ENCODE data around the gene IQCH. TPM values are rescaled to one million over a fixed set of nuclear protein-coding genes. Genes with fewer than 3 reads are reported as not detected.

IQCH gene
- total RNA-seq, 1 experiment from 2014 or later = 1.1 TPM

DNA sequence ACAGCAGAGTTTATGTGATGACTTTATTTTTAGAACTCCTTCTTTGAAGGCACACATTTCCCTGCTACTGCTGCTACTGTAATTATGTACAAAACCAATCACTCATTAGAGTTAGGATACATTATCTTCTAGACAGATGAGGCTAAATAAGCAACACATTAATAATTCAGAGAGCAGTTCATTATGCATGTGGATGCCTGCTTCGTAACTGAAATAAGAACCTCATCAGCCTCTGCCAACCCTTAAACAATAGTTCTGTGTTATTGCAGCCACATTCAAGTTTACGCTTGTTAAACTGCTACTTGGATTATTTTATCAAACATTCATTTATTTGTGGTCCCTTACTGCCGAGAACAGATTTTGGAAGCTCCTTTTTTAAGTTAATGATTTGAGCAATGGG is 213.8 kb downstream of the IQCH start:
- no peak overlapping the region for H3K14ac ChIP-seq (ENCODE audit: insufficient read depth, low read length)
- H3K36me3 Mint-ChIP-seq (ENCODE audit: insufficient read depth in 1 of 3, low read depth in 3 of 3) = no peaks in the 10 kb centered on the region
- H3K27ac Mint-ChIP-seq = no peak overlapping the region
- H3K23ac ChIP-seq (ENCODE audit: insufficient read length, low read depth, low read length) = no peak overlapping the region
- no peaks in the 10 kb centered on the region for H3K79me1 ChIP-seq (ENCODE audit: insufficient read depth, low read depth, low read length, poor library complexity, severe bottlenecking)
- H2BK120ac ChIP-seq (ENCODE audit: low read depth, low read length, poor library complexity, severe bottlenecking) = no peak overlapping the region
- WGBS (ENCODE audit: extremely low coverage, insufficient read length, low lambda C conversion rate) = no CpG with 5 or more reads among the region's 3 CpGs
- no peak overlapping the region for H2BK12ac ChIP-seq (ENCODE audit: insufficient read length, low read depth, low read length)
- H3K27me3 Mint-ChIP-seq (ENCODE audit: low read depth) = no peaks in the 10 kb centered on the region; the same call in 1 of the 2 replicates
- no peak overlapping the region for H3K4me3 Mint-ChIP-seq
- no peaks in the 10 kb centered on the region for H3K79me2 ChIP-seq (ENCODE audit: insufficient read depth, low read length)
- no peak overlapping the region for H3K4me2 ChIP-seq (ENCODE audit: insufficient read depth, insufficient read length, low read length)
- no peak overlapping the region for H3T11ph ChIP-seq (ENCODE audit: low read length)
- no peak overlapping the region for H4K8ac ChIP-seq (replicated peaks; ENCODE audit: insufficient read length, low read depth, low read length)
- no peak overlapping the region for H3K9ac ChIP-seq (ENCODE audit: extremely low read depth, insufficient read length, low read length)
- H2BK5ac ChIP-seq (ENCODE audit: insufficient read length, low read length) = no peak overlapping the region
- no peaks in the 10 kb centered on the region for H3K4me1 ChIP-seq (ENCODE audit: insufficient read depth, low read length)
- no peak for DNase-seq
- H3K23me2 ChIP-seq (ENCODE audit: insufficient read length, low read depth, low read length, poor library complexity, severe bottlenecking) = no peaks in the 10 kb centered on the region
- no peaks in the 10 kb centered on the region for H4K20me1 ChIP-seq (ENCODE audit: control insufficient read depth, insufficient read depth, insufficient read length)
- no peak overlapping the region for H2BK20ac ChIP-seq (ENCODE audit: low read depth, low read length, poor library complexity, severe bottlenecking)
- TF ChIP-seq, protein P1, sequence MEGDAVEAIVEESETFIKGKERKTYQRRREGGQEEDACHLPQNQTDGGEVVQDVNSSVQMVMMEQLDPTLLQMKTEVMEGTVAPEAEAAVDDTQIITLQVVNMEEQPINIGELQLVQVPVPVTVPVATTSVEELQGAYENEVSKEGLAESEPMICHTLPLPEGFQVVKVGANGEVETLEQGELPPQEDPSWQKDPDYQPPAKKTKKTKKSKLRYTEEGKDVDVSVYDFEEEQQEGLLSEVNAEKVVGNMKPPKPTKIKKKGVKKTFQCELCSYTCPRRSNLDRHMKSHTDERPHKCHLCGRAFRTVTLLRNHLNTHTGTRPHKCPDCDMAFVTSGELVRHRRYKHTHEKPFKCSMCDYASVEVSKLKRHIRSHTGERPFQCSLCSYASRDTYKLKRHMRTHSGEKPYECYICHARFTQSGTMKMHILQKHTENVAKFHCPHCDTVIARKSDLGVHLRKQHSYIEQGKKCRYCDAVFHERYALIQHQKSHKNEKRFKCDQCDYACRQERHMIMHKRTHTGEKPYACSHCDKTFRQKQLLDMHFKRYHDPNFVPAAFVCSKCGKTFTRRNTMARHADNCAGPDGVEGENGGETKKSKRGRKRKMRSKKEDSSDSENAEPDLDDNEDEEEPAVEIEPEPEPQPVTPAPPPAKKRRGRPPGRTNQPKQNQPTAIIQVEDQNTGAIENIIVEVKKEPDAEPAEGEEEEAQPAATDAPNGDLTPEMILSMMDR (conservative IDR thresholded peaks at IDR 0.05) = no peak
- H2BK15ac ChIP-seq (ENCODE audit: low read depth, low read length) = no peak overlapping the region
- peaks cover 0 to 2% of the 10 kb centered on the region in 2 experiments; a peak in 1 of 4 replicates for H3K4me1 Mint-ChIP-seq
- no peak overlapping the region for H3K56ac ChIP-seq (ENCODE audit: insufficient read length, low read depth, low read length)
- H3K18ac ChIP-seq (ENCODE audit: insufficient read length, low read depth, low read length) = no peak overlapping the region
- no peaks in the 10 kb centered on the region for H3K27me3 ChIP-seq (ENCODE audit: insufficient read depth, low read length)
- H3K27ac ChIP-seq (ENCODE audit: insufficient read length, low read depth, low read length) = no peak overlapping the region
- H2AFZ ChIP-seq (ENCODE audit: low read length) = no peak overlapping the region
- no peaks in the 10 kb centered on the region for H3K9me3 Mint-ChIP-seq
- no peaks in the 10 kb centered on the region for H3K9me3 ChIP-seq (ENCODE audit: control insufficient read depth, low read depth, low read length)
- H2AK5ac ChIP-seq (ENCODE audit: insufficient read length, low read length) = no peak overlapping the region
- H3K4ac ChIP-seq (ENCODE audit: low read depth, low read length) = no peak overlapping the region
- H4K5ac ChIP-seq (ENCODE audit: insufficient read length, low read depth, low read length) = no peak overlapping the region
- no peak overlapping the region for H4K91ac ChIP-seq (ENCODE audit: insufficient read length, low read depth, low read length)

Data from H9 (cell line).